ENCODE data around the gene S1PR5.

S1PR5 gene

GRCh38 chr19:10497371-10497770 lies 19.9 kb downstream of the S1PR5 start:
- Histone ChIP-seq H3K36me3 (replicated peaks in 1 of 2; ENCODE audit: control insufficient read depth in 2 of 2, insufficient read depth in 2 of 2, low read length in 2 of 2) (peaks cover 17 to 64% of the 10 kb centered on the region in 2 donors), H2BK12ac (ENCODE audit: low read length) (no peak overlapping the region), H2BK5ac (ENCODE audit: low read length) (no peak overlapping the region), H3K14ac (ENCODE audit: low read length) (no peak overlapping the region), H3K27ac (replicated peaks; ENCODE audit: low read length) (no peak overlapping the region), H3K4me3 (ENCODE audit: low read length in 2 of 2) (no peak overlapping the region), H3K79me1 (ENCODE audit: low read depth, low read length) (peaks cover 7% of the 10 kb centered on the region), H2BK120ac (ENCODE audit: low read depth, low read length) (no peak overlapping the region), H3K4ac (ENCODE audit: low read length) (no peak overlapping the region), H4K8ac (ENCODE audit: low read depth, low read length) (no peak overlapping the region), H2AK5ac (ENCODE audit: low read depth, low read length) (no peak overlapping the region), H3K4me2 (ENCODE audit: insufficient read depth, low read length, poor library complexity, severe bottlenecking) (no peak overlapping the region), H3K4me1 (ENCODE audit: control insufficient read depth in 2 of 2, insufficient read depth in 1 of 2, low read depth in 1 of 2, low read length in 2 of 2) (peaks cover 5% of the 10 kb centered on the region in 2 donors), H2BK15ac (ENCODE audit: low read length) (no peak overlapping the region), H3K18ac (ENCODE audit: low read length) (no peak overlapping the region), H3K23ac (ENCODE audit: low read depth, low read length, poor library complexity) (no peak overlapping the region), H3K9me3 (replicated peaks in 1 of 2; ENCODE audit: control insufficient read depth in 2 of 2, insufficient read depth in 1 of 2, low read depth in 1 of 2, low read length in 2 of 2) (no peaks in the 10 kb centered on the region), H2AFZ (ENCODE audit: low read length) (no peak overlapping the region), H3K9ac (ENCODE audit: low read depth, low read length, poor library complexity) (no peak overlapping the region), H4K91ac (ENCODE audit: low read depth, low read length, poor library complexity) (no peak overlapping the region), H3K27me3 (ENCODE audit: control insufficient read depth in 3 of 3, insufficient read depth in 3 of 3, low read depth in 1 of 3, low read length in 3 of 3) (no peaks in the 10 kb centered on the region)
- WGBS, 2 donors (ENCODE audit: extremely low coverage in 2 of 2, insufficient read length in 2 of 2, insufficient replicate concordance in 1 of 2): no CpG with 5 or more reads among the region's 4 CpGs
- DNase-seq (ENCODE audit: low spot score): no peak

- no peak overlapping the region for H3K18ac ChIP-seq (ENCODE audit: low read length)
- no CpG with 5 or more reads among the region's 43 CpGs for WGBS, 2 donors (ENCODE audit: extremely low coverage in 2 of 2, insufficient read length in 2 of 2, insufficient replicate concordance in 1 of 2)
- H3K4me1 ChIP-seq (ENCODE audit: control insufficient read depth in 2 of 2, insufficient read depth in 1 of 2, low read depth in 1 of 2, low read length in 2 of 2): no peaks in the 10 kb centered on the region
- no peak overlapping the region for H2AFZ ChIP-seq (ENCODE audit: low read length)
- H2BK12ac ChIP-seq (ENCODE audit: low read length): peak overlapping the region; percentile 4
- no peak overlapping the region for H4K8ac ChIP-seq (ENCODE audit: low read depth, low read length)
- peak overlapping the region; percentile 63 for H3K9ac ChIP-seq (ENCODE audit: low read depth, low read length, poor library complexity)
- H3K27ac ChIP-seq (replicated peaks; ENCODE audit: low read length): no peak overlapping the region
- peaks cover 7% of the 10 kb centered on the region for H3K79me1 ChIP-seq (ENCODE audit: low read depth, low read length)
- H2BK5ac ChIP-seq (ENCODE audit: low read length): no peak overlapping the region
- peaks cover 35 to 79% of the 10 kb centered on the region in 2 donors for H3K36me3 ChIP-seq (replicated peaks in 1 of 2; ENCODE audit: control insufficient read depth in 2 of 2, insufficient read depth in 2 of 2, low read length in 2 of 2)
- no peak overlapping the region for H3K4me2 ChIP-seq (ENCODE audit: insufficient read depth, low read length, poor library complexity, severe bottlenecking)
- peaks cover 0 to 2% of the 10 kb centered on the region in 2 donors for H3K9me3 ChIP-seq (replicated peaks in 1 of 2; ENCODE audit: control insufficient read depth in 2 of 2, insufficient read depth in 1 of 2, low read depth in 1 of 2, low read length in 2 of 2)
- no peak overlapping the region for H2BK15ac ChIP-seq (ENCODE audit: low read length)
- DNase-seq (ENCODE audit: low spot score): no peak
- H2BK120ac ChIP-seq (ENCODE audit: low read depth, low read length): no peak overlapping the region
- peak overlapping the region; percentile 52 for H3K23ac ChIP-seq (ENCODE audit: low read depth, low read length, poor library complexity)
- no peak overlapping the region for H3K14ac ChIP-seq (ENCODE audit: low read length)
- no peak overlapping the region for H3K4me3 ChIP-seq (ENCODE audit: low read length in 2 of 2)
- no peak overlapping the region for H4K91ac ChIP-seq (ENCODE audit: low read depth, low read length, poor library complexity)
- H3K4ac ChIP-seq (ENCODE audit: low read length): no peak overlapping the region
- no peaks in the 10 kb centered on the region for H3K27me3 ChIP-seq (ENCODE audit: control insufficient read depth in 3 of 3, insufficient read depth in 3 of 3, low read depth in 1 of 3, low read length in 3 of 3)
- H2AK5ac ChIP-seq (ENCODE audit: low read depth, low read length): no peak overlapping the region
Measured at GRCh38 chr19:10491472-10492047, 25.7 kb downstream of the S1PR5 start.

GRCh38 chr19:10486551-10486950 lies 30.7 kb downstream of the S1PR5 start:
- H3K4ac ChIP-seq (ENCODE audit: low read length): no peak overlapping the region
- H2AFZ ChIP-seq (ENCODE audit: low read length): no peak overlapping the region
- no peak overlapping the region for H4K91ac ChIP-seq (ENCODE audit: low read depth, low read length, poor library complexity)
- H3K36me3 ChIP-seq (replicated peaks in 1 of 2; ENCODE audit: control insufficient read depth in 2 of 2, insufficient read depth in 2 of 2, low read length in 2 of 2): peaks cover 31 to 65% of the 10 kb centered on the region in 2 donors
- no CpG with 5 or more reads among the region's 13 CpGs for WGBS, 2 donors (ENCODE audit: extremely low coverage in 2 of 2, insufficient read length in 2 of 2, insufficient replicate concordance in 1 of 2)
- no peak overlapping the region for H3K14ac ChIP-seq (ENCODE audit: low read length)
- no peak overlapping the region for H2BK5ac ChIP-seq (ENCODE audit: low read length)
- peaks cover 0 to 2% of the 10 kb centered on the region in 2 donors for H3K9me3 ChIP-seq (replicated peaks in 1 of 2; ENCODE audit: control insufficient read depth in 2 of 2, insufficient read depth in 1 of 2, low read depth in 1 of 2, low read length in 2 of 2)
- no peak overlapping the region for H3K4me2 ChIP-seq (ENCODE audit: insufficient read depth, low read length, poor library complexity, severe bottlenecking)
- no peak overlapping the region for H2BK12ac ChIP-seq (ENCODE audit: low read length)
- peak overlapping the region in 1 of 2 donors; percentile 11 for H3K4me3 ChIP-seq (ENCODE audit: low read length in 2 of 2)
- H4K8ac ChIP-seq (ENCODE audit: low read depth, low read length): no peak overlapping the region
- peaks cover 7% of the 10 kb centered on the region for H3K79me1 ChIP-seq (ENCODE audit: low read depth, low read length)
- no peak overlapping the region for H2BK120ac ChIP-seq (ENCODE audit: low read depth, low read length)
- no peaks in the 10 kb centered on the region for H3K27me3 ChIP-seq (ENCODE audit: control insufficient read depth in 3 of 3, insufficient read depth in 3 of 3, low read depth in 1 of 3, low read length in 3 of 3)
- no peak overlapping the region for H3K9ac ChIP-seq (ENCODE audit: low read depth, low read length, poor library complexity)
- H3K27ac ChIP-seq (replicated peaks; ENCODE audit: low read length): no peak overlapping the region
- H3K4me1 ChIP-seq (ENCODE audit: control insufficient read depth in 2 of 2, insufficient read depth in 1 of 2, low read depth in 1 of 2, low read length in 2 of 2): no peaks in the 10 kb centered on the region
- DNase-seq (ENCODE audit: low spot score): no peak
- H3K18ac ChIP-seq (ENCODE audit: low read length): no peak overlapping the region
- no peak overlapping the region for H2BK15ac ChIP-seq (ENCODE audit: low read length)
- no peak overlapping the region for H3K23ac ChIP-seq (ENCODE audit: low read depth, low read length, poor library complexity)
- no peak overlapping the region for H2AK5ac ChIP-seq (ENCODE audit: low read depth, low read length)

DNA sequence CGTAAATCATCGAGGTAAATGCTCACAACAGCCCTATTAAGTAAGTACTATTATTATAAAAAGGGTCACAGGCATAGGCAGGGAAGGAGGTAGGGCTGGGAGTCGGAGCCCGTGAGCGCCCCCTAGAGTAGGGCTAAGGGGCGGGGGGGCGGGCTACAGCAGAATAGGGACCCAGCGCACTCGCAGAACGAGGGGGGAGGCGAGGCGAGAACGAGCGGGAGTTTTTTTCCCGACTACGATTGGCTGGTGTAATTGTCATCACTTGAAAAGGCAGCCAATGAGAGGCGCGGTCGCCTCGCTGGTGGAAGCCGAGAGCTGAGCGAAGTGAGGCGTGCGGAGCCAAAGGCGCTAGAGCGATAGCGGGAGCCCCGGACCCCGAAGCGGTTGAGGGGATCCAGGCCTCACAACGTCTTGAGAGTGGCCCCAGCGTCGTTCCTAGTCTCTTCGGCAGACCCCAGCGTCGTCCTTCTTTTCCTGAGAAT lies 38.3 kb downstream of the S1PR5 start:
- no peak overlapping the region for H3K4ac ChIP-seq (ENCODE audit: low read length)
- WGBS, 2 donors (ENCODE audit: extremely low coverage in 2 of 2, insufficient read length in 2 of 2, insufficient replicate concordance in 1 of 2): no CpG with 5 or more reads among the region's 36 CpGs
- peak overlapping the region; percentile 83 for H3K18ac ChIP-seq (ENCODE audit: low read length)
- H2BK15ac ChIP-seq (ENCODE audit: low read length): peak overlapping the region; percentile 58
- H2BK120ac ChIP-seq (ENCODE audit: low read depth, low read length): no peak overlapping the region
- no peaks in the 10 kb centered on the region for H3K4me1 ChIP-seq (ENCODE audit: control insufficient read depth in 2 of 2, insufficient read depth in 1 of 2, low read depth in 1 of 2, low read length in 2 of 2)
- peak; percentile 68 for DNase-seq (ENCODE audit: low spot score)
- peaks cover 0 to 8% (median 4%) of the 10 kb centered on the region in 3 experiments for H3K27me3 ChIP-seq (ENCODE audit: control insufficient read depth in 3 of 3, insufficient read depth in 3 of 3, low read depth in 1 of 3, low read length in 3 of 3)
- H4K8ac ChIP-seq (ENCODE audit: low read depth, low read length): no peak overlapping the region
- peak overlapping the region; percentile 43 for H3K23ac ChIP-seq (ENCODE audit: low read depth, low read length, poor library complexity)
- no peaks in the 10 kb centered on the region for H3K79me1 ChIP-seq (ENCODE audit: low read depth, low read length)
- H2BK5ac ChIP-seq (ENCODE audit: low read length): peak overlapping the region; percentile 82
- no peak overlapping the region for H3K9ac ChIP-seq (ENCODE audit: low read depth, low read length, poor library complexity)
- H4K91ac ChIP-seq (ENCODE audit: low read depth, low read length, poor library complexity): no peak overlapping the region
- H3K4me2 ChIP-seq (ENCODE audit: insufficient read depth, low read length, poor library complexity, severe bottlenecking): peak overlapping the region; percentile 49
- peak overlapping the region; percentile 97 for H3K14ac ChIP-seq (ENCODE audit: low read length)
- peak overlapping the region; percentile 59 for H2AFZ ChIP-seq (ENCODE audit: low read length)
- no peaks in the 10 kb centered on the region for H3K36me3 ChIP-seq (replicated peaks in 1 of 2; ENCODE audit: control insufficient read depth in 2 of 2, insufficient read depth in 2 of 2, low read length in 2 of 2)
- peak overlapping the region; percentile 56 for H2AK5ac ChIP-seq (ENCODE audit: low read depth, low read length)
- no peak overlapping the region for H3K27ac ChIP-seq (replicated peaks; ENCODE audit: low read length)
- H2BK12ac ChIP-seq (ENCODE audit: low read length): no peak overlapping the region
- peaks cover 0 to 5% of the 10 kb centered on the region in 2 donors for H3K9me3 ChIP-seq (replicated peaks in 1 of 2; ENCODE audit: control insufficient read depth in 2 of 2, insufficient read depth in 1 of 2, low read depth in 1 of 2, low read length in 2 of 2)
- H3K4me3 ChIP-seq (ENCODE audit: low read length in 2 of 2): no peak overlapping the region
